Thyroid gland (tissue), 4 donors: Measurements from ENCODE around the gene GAS2.

Experiments
- POLR2A ChIP-seq, 2 donors: fragments of 450-650 bp; IDR thresholded peaks; one replicate each; pipeline ENCODE4 v1.6.1; 2017; ENCODE audit warnings: antibody characterized with exemption in 2 of 2, mild to moderate bottlenecking in 2 of 2, moderate library complexity in 1 of 2
- TF ChIP-seq, protein P1 (sequence below), 6 experiments: fragments of 200-600 bp in 3 of 6; fragments of 450-650 bp in 3 of 6; sonication (generic) in 3 of 6; IDR thresholded peaks; one replicate each; pipeline ENCODE4 v1.5.1; 2016 to 2019; ENCODE audit warnings: antibody characterized with exemption in 6 of 6, mild to moderate bottlenecking in 2 of 6, inconsistent platforms in 1 of 6, moderate library complexity in 1 of 6

DNA sequence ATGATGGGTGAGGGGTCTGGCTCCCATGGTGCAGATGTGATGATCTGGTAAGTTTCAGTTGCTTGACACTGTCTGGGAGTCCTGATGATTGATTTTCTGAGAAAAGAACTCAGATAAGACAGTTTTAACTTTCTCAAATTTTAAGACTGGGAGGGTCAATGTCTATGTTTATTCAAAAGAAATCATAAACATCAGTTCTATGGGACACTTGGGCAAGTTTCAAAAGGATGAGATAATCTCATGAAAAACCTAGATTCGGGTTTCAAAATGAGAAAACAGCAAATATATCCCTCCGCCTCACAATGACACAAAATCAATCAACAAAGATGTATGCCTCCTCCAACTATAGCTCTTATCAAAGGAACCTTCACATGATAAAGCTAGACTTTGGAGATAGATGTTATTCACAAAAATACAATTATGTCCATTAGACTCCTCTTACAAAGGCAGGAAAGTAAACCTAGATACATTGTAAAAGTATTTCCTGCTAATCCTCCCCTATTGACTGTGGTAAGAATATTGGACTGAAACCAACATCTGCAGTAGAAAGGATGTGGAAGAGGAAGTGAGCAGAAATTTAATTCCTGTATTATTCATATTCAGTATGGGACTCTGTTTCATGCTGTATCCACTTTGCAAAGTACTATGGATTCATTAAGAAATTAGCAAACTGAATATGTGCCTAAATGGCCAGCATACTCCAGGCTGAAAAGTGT is 141.6 kb downstream of the GAS2 start:
- TF ChIP-seq, protein P1, sequence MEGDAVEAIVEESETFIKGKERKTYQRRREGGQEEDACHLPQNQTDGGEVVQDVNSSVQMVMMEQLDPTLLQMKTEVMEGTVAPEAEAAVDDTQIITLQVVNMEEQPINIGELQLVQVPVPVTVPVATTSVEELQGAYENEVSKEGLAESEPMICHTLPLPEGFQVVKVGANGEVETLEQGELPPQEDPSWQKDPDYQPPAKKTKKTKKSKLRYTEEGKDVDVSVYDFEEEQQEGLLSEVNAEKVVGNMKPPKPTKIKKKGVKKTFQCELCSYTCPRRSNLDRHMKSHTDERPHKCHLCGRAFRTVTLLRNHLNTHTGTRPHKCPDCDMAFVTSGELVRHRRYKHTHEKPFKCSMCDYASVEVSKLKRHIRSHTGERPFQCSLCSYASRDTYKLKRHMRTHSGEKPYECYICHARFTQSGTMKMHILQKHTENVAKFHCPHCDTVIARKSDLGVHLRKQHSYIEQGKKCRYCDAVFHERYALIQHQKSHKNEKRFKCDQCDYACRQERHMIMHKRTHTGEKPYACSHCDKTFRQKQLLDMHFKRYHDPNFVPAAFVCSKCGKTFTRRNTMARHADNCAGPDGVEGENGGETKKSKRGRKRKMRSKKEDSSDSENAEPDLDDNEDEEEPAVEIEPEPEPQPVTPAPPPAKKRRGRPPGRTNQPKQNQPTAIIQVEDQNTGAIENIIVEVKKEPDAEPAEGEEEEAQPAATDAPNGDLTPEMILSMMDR (IDR thresholded peaks at IDR 0.05) = no peak
- TF ChIP-seq POLR2A (IDR thresholded peaks at IDR 0.05) = no peak
